Heart right ventricle (tissue), 16 donors: ENCODE measurements around the gene LSM14B. TPM values are rescaled to one million over a fixed set of nuclear protein-coding genes. Genes with fewer than 3 reads are reported as not detected.

Experiments used
- ATAC-seq, 8 donors: fragments of 200-7000 bp; cut with Tn5 transposase; one replicate each; pipeline ENCODE4 v1.9.1; 2020; ENCODE audit warnings: mild to moderate bottlenecking in 8 of 8, moderate library complexity in 8 of 8, moderate number of reproducible peaks in 1 of 8
- DNase-seq, 2 donors: peaks; one replicate each; pipeline ENCODE4 v3.0.0-alpha.2; 2020
- H3K27ac ChIP-seq, 10 donors: fragments of 200-600 bp; sonication (generic) in 2 of 10; one replicate each; pipeline versions ENCODE4 v1.5.0 to v1.8.0; 2020 to 2022; ENCODE audit warnings: mild to moderate bottlenecking in 3 of 10
- H3K27me3 ChIP-seq, 7 donors: fragments of 200-600 bp; one replicate each; pipeline ENCODE4 v1.8.0; 2021 to 2022; ENCODE audit warnings: mild to moderate bottlenecking in 2 of 7
- H3K36me3 ChIP-seq, 9 donors: fragments of 200-600 bp; sonication (generic) in 1 of 9; one replicate each; pipeline versions ENCODE4 v1.5.0 to v1.8.0; 2020 to 2022; ENCODE audit warnings: mild to moderate bottlenecking in 2 of 9
- H3K4me1 ChIP-seq, 9 donors: fragments of 200-600 bp; sonication (generic) in 1 of 9; one replicate each; pipeline versions ENCODE4 v1.5.0 to v1.8.0; 2020 to 2022; ENCODE audit warnings: mild to moderate bottlenecking in 4 of 9
- H3K4me3 ChIP-seq, 10 donors: fragments of 200-600 bp; sonication (generic) in 2 of 10; one replicate each; pipeline versions ENCODE4 v1.5.0 to v1.8.0; 2020 to 2022; ENCODE audit warnings: mild to moderate bottlenecking in 7 of 10, moderate library complexity in 2 of 10
- H3K9me3 ChIP-seq, 11 donors: fragments of 200-600 bp in 10 of 11; sonication (generic) in 2 of 11; one replicate each; pipeline versions ENCODE4 v1.5.0 to v1.8.0; 2013 to 2022; ENCODE audit warnings: mild to moderate bottlenecking in 2 of 11, control low read depth in 1 of 11, moderate library complexity in 1 of 11
- CTCF ChIP-seq, 9 donors: fragments of 200-600 bp; sonication (generic) in 2 of 9; IDR thresholded peaks; one replicate each; pipeline versions ENCODE4 v1.5.0 to v1.8.0; 2021 to 2022; ENCODE audit warnings: antibody characterized with exemption in 9 of 9, mild to moderate bottlenecking in 5 of 9, moderate library complexity in 1 of 9
- WGBS, 2 donors: extraction: QIAGEN DNeasy Blood & Tissue Kit; methylation state at CpG; one replicate each; pipeline ENCODE4 v1.1.7; 2013; ENCODE audit warnings: inconsistent platforms in 1 of 2; 5-methylcytosine and 5-hydroxymethylcytosine counted together
- intact Hi-C, 10 donors: fragments of 100-400 bp; cut with DNase I; formaldehyde crosslinking; loops; one replicate each; pipeline versions ENCODE4 v1.11.1 to v1.14.2; 2022
- polyA plus RNA-seq, 2 donors: library from polyadenylated mRNA; stranded (reverse); fragments of 200-250 nt; gene quantifications; one replicate each; pipeline ENCODE4 v1.2.3, GENCODE V29; 2013
- total RNA-seq, 10 donors: library from RNA; stranded (reverse); fragmentation: NEBNext Ultra II Directional in 3 of 10; extraction: Animal tissue kit (Norgen Biotek cat#: 25700) in 3 of 10; gene quantifications; one replicate each; pipeline versions ENCODE4 v1.2.1 to v1.2.4, GENCODE V29; 2021 to 2023
- donor health status: Arrhythmogenic right ventricular cardiomyopathy.
- donor health status: ischemic (EF 13 %, LVEDD 7.1; RV severe dilation, severe dysfunction).
- donor health status: healthy with polysubstance abuse.
- donor health status: DM: no; HTN: yes; CAD: no.
- donor health status: DM: no; HTN: no; CAD: no.
- donor health status: ischemic (EF 25% LVEDD 6.9; RV normal size, moderate dysfunction).
- donor health status: ischemic (EF 25% LVEDD 5.7; RV mildly dilated, moderate dysfunction).
- donor health status: healthy.
- donor health status: DM: yes; HTN: yes; CAD: no.
- donor health status: Ischemic cardiomyopathy.
- donor health status: ischemic (EF 35%, LVEDD 5.7; RV mildly dilated, moderate dysfunction).
- donor health status: nonischemic (EF 11% LVEDD 7.7; RV severe dilation, severe dysfunction).
- donor health status: DM: yes; HTN: yes; CAD: no.
- donor health status: PGD.
- donor health status: ischemic (EF 29% LVEDD 5.4; RV normal size, mild dysfunction).
- donor health status: nonischemic (EF 23%, LVEDD 6.1; RV moderate dilation, normal function).

Gene LSM14B
- total and polyA plus RNA-seq, 12 donors = 15.7 to 63.7 (median 59.6) TPM

- H3K4me1 ChIP-seq = peaks cover 8 to 54% (median 40%) of the 10 kb centered on the region in 9 donors
- DNase-seq (peak; percentile 60 to 67), ATAC-seq (peak; percentile 24 to 59 (median 45))
- TF ChIP-seq CTCF (IDR thresholded peaks at IDR 0.05) = peak in 4 of 9 donors; percentile 11 to 29 (median 22)
- H3K27ac ChIP-seq = peak overlapping the region; percentile 83 to 100 (median 96)
- peak overlapping the region; percentile 36 to 96 (median 86) for H3K4me3 ChIP-seq
- no peaks in the 10 kb centered on the region for H3K9me3 ChIP-seq
- WGBS, 2 donors = 1% methylated on average over 85 to 104 of the region's 104 CpGs
- intact Hi-C loops = loop anchor here in 8 of 10 donors (1.0 to 5.0 kb wide), 9 partner anchors 21 to 653 kb away; partner anchors contain the start of genes TAF4 (in 3 of the 8), MTG2 (in 2 of the 8), LSM14B (in 1 of the 8) and MRGBP (in 1 of the 8)
- no peaks in the 10 kb centered on the region for H3K27me3 ChIP-seq
- peaks cover 0 to 23% (median 13%) of the 10 kb centered on the region in 9 donors for H3K36me3 ChIP-seq
Observed at GRCh38 chr20:62143957-62144825, 21.9 kb downstream of the LSM14B start.

DNA sequence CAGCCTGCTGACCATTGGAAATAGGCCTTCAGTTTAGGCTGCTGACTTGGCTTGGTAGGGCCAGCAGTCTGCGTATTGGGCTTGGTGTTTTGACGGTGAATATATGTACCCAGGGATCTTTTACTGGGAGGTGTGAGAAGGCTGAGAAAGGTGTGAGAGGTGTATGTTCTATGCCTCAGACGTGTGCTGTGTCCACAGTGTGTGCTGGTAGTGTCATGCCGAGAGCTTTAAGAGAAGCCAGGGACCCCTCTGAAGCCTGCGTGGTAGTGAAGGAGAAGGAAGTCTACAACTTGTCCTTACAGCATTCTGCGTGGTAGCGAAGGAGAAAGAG lies 23.4 kb downstream of the LSM14B start:
- no peak overlapping the region for H3K27ac ChIP-seq
- H3K27me3 ChIP-seq = no peaks in the 10 kb centered on the region
- intact Hi-C loops = loop anchor here in 1 of 10 donors (5.0 kb wide), 1 partner anchor 37 kb away; the partner anchor contains the start of gene MTG2
- 94 to 97% methylated on average over 7 of the region's 7 CpGs for WGBS, 2 donors
- ATAC-seq (no peak), DNase-seq (no peak)
- H3K4me1 ChIP-seq = peaks cover 12 to 57% (median 40%) of the 10 kb centered on the region in 9 donors
- TF ChIP-seq CTCF (IDR thresholded peaks at IDR 0.05) = no peak
- peaks cover 0 to 8% (median 0%) of the 10 kb centered on the region in 9 donors for H3K36me3 ChIP-seq
- H3K4me3 ChIP-seq = no peak overlapping the region
- H3K9me3 ChIP-seq = no peaks in the 10 kb centered on the region

DNA sequence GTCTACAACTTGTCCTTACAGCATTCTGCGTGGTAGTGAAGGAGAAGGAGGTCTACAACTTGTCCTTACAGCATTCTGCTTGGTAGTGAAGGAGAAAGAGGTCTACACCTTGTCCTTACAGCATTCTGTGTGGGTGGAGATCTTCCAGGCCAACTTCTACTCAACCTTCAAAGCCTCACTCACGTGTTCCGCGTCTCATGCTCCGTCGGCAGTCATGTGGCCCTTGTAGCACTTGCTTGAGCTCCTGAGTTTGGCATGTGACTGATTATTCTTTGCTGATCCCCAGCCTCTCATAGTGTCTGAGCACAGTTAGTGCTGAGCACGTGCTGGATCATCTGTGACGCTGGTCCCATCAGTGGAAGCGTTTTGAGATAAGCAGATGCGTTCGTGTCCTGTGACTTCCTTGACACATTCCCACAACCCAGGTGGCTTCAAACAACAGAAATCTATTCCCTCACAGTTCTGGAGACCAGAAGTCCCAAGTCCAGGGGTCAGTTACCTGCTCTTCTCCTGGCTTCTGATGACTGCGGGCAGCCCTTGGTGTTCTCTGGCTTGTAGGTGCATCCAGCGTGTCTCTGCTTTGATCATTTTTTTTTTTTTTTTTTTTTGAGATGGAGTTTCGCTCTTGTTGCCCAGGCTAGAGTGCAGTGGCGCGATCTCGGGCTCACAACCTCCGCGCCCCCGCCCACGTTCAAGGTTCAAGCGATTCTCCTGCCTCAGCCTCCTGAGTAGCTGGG lies 23.9 kb downstream of the LSM14B start:
- no peak for DNase-seq
- H3K4me1 ChIP-seq = peaks cover 9 to 57% (median 37%) of the 10 kb centered on the region in 9 donors
- H3K27ac ChIP-seq = no peak overlapping the region
- no peaks in the 10 kb centered on the region for H3K27me3 ChIP-seq
- intact Hi-C loops = loop anchor here in 1 of 10 donors (5.0 kb wide), 1 partner anchor 36 kb away; the partner anchor contains the start of gene MTG2
- peaks cover 0 to 3% (median 0%) of the 10 kb centered on the region in 9 donors for H3K36me3 ChIP-seq
- H3K9me3 ChIP-seq = no peaks in the 10 kb centered on the region
- H3K4me3 ChIP-seq = no peak overlapping the region
- ATAC-seq = no peak
- TF ChIP-seq CTCF (IDR thresholded peaks at IDR 0.05) = no peak
- 93 to 95% methylated on average over 22 of the region's 22 CpGs for WGBS, 2 donors

- ATAC-seq (no peak), DNase-seq (no peak)
- no peak overlapping the region for H3K27ac ChIP-seq
- intact Hi-C loops = loop anchor here in 1 of 10 donors (5.0 kb wide), 1 partner anchor 35 kb away; the partner anchor contains the start of gene MTG2
- H3K4me3 ChIP-seq = no peak overlapping the region
- no peaks in the 10 kb centered on the region for H3K9me3 ChIP-seq
- 95 to 100% methylated on average over 6 of the region's 6 CpGs for WGBS, 2 donors
- H3K36me3 ChIP-seq = no peaks in the 10 kb centered on the region
- peaks cover 6 to 48% (median 30%) of the 10 kb centered on the region in 9 donors for H3K4me1 ChIP-seq
- no peak for TF ChIP-seq CTCF (IDR thresholded peaks at IDR 0.05)
- no peaks in the 10 kb centered on the region for H3K27me3 ChIP-seq
Observed at GRCh38 chr20:62147125-62147524, 24.9 kb downstream of the LSM14B start.
